ENCODE data around the gene LDLRAD1. TPM values are rescaled to one million over a fixed set of nuclear protein-coding genes. Genes with fewer than 3 reads are reported as not detected.

The LDLRAD1 gene
- total and polyA plus RNA-seq, 10 of the 15 experiments (the other 5 are each of a cell fraction or from before 2014, with no cell fraction given), result not detected

- Histone ChIP-seq H3K27me3 (replicated peaks in 1 of 2; ENCODE audit: control insufficient read depth in 2 of 2, insufficient read depth in 2 of 2, low read length in 1 of 2) (no peaks in the 10 kb centered on the region; a peak in 2 of 4 replicates), H4K20me1 (ENCODE audit: control insufficient read depth, insufficient read depth) (no peaks in the 10 kb centered on the region), H3K4me3 (no peak overlapping the region), H3K4me1 (ENCODE audit: control insufficient read depth, insufficient read depth, low read length) (no peaks in the 10 kb centered on the region), H3K27ac (ENCODE audit: control insufficient read depth, insufficient read depth) (no peak overlapping the region), H2AFZ (ENCODE audit: control insufficient read depth, low read depth, low read length) (no peak overlapping the region), H3K4me2 (ENCODE audit: control insufficient read depth, insufficient read depth) (no peak overlapping the region), H3K36me3 (ENCODE audit: control insufficient read depth in 2 of 2, insufficient read depth in 2 of 2, low read length in 1 of 2) (no peaks in the 10 kb centered on the region), H3K79me2 (ENCODE audit: control insufficient read depth, insufficient read depth, low read length) (no peaks in the 10 kb centered on the region), H3K9ac (ENCODE audit: control insufficient read depth, insufficient read depth, low read length) (no peak overlapping the region), H3K9me3 (replicated peaks; ENCODE audit: control insufficient read depth, insufficient read depth, low read length) (no peaks in the 10 kb centered on the region)
- intact Hi-C loops (cut with micrococcal nuclease; ENCODE audit: unreplicated experiment), result no loop called here
- POLR2A ChIA-PET, result no interaction called here
- DNase-seq (ENCODE audit: low read depth, low spot score), result no peak
- TF ChIP-seq TCF12 (IDR thresholded peaks at IDR 0.05; ENCODE audit: low read depth, low read length) (no peak), RAD21 (IDR thresholded peaks at IDR 0.05; ENCODE audit: insufficient read depth, low read depth, low read length) (no peak), CHD1 (IDR thresholded peaks at IDR 0.05; ENCODE audit: low read depth, low read length) (no peak)
- TF ChIP-seq, protein P1, sequence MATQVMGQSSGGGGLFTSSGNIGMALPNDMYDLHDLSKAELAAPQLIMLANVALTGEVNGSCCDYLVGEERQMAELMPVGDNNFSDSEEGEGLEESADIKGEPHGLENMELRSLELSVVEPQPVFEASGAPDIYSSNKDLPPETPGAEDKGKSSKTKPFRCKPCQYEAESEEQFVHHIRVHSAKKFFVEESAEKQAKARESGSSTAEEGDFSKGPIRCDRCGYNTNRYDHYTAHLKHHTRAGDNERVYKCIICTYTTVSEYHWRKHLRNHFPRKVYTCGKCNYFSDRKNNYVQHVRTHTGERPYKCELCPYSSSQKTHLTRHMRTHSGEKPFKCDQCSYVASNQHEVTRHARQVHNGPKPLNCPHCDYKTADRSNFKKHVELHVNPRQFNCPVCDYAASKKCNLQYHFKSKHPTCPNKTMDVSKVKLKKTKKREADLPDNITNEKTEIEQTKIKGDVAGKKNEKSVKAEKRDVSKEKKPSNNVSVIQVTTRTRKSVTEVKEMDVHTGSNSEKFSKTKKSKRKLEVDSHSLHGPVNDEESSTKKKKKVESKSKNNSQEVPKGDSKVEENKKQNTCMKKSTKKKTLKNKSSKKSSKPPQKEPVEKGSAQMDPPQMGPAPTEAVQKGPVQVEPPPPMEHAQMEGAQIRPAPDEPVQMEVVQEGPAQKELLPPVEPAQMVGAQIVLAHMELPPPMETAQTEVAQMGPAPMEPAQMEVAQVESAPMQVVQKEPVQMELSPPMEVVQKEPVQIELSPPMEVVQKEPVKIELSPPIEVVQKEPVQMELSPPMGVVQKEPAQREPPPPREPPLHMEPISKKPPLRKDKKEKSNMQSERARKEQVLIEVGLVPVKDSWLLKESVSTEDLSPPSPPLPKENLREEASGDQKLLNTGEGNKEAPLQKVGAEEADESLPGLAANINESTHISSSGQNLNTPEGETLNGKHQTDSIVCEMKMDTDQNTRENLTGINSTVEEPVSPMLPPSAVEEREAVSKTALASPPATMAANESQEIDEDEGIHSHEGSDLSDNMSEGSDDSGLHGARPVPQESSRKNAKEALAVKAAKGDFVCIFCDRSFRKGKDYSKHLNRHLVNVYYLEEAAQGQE (IDR thresholded peaks at IDR 0.05; ENCODE audit: low read depth, low read length), result no peak
- TF ChIP-seq, protein P2, sequence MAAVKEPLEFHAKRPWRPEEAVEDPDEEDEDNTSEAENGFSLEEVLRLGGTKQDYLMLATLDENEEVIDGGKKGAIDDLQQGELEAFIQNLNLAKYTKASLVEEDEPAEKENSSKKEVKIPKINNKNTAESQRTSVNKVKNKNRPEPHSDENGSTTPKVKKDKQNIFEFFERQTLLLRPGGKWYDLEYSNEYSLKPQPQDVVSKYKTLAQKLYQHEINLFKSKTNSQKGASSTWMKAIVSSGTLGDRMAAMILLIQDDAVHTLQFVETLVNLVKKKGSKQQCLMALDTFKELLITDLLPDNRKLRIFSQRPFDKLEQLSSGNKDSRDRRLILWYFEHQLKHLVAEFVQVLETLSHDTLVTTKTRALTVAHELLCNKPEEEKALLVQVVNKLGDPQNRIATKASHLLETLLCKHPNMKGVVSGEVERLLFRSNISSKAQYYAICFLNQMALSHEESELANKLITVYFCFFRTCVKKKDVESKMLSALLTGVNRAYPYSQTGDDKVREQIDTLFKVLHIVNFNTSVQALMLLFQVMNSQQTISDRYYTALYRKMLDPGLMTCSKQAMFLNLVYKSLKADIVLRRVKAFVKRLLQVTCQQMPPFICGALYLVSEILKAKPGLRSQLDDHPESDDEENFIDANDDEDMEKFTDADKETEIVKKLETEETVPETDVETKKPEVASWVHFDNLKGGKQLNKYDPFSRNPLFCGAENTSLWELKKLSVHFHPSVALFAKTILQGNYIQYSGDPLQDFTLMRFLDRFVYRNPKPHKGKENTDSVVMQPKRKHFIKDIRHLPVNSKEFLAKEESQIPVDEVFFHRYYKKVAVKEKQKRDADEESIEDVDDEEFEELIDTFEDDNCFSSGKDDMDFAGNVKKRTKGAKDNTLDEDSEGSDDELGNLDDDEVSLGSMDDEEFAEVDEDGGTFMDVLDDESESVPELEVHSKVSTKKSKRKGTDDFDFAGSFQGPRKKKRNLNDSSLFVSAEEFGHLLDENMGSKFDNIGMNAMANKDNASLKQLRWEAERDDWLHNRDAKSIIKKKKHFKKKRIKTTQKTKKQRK (IDR thresholded peaks at IDR 0.05; ENCODE audit: low read depth, low read length), result no peak
- CTCF ChIA-PET, result no interaction called here
- in situ Hi-C loops (cut with MboI), result loop anchor here (5.0 kb wide), 1 partner anchor 51 kb away; no protein-coding TSS in a partner anchor
- SMC1A ChIA-PET (ENCODE audit: uncharacterized antibody, unreplicated experiment), result no interaction called here
- no peak for ATAC-seq
- no peak for FAIRE-seq
- no TSS peak for BruUV-seq (replicated peaks)
- 28% methylated on average over 8 of the region's 8 CpGs for WGBS (ENCODE audit: insufficient coverage, insufficient replicate concordance, low lambda C conversion rate, missing lambda C conversion rate)
- RAD21 ChIA-PET (ENCODE audit: unreplicated experiment), result no interaction called here
These were observed 4.5 kb downstream of the LDLRAD1 start for GRCh38 chr1:54013393-54014008.
